HepG2 (cell line): ENCODE data around the gene OR8J1. TPM values are rescaled to one million over a fixed set of nuclear protein-coding genes. Genes with fewer than 3 reads are reported as not detected.

Source experiments
- AKNA ChIP-seq: sonication (generic); formaldehyde crosslinking; IDR thresholded peaks from 2 replicates; pipeline ENCODE4 v1.4.0; 2020; ENCODE audit warnings: missing genetic modification reagents, borderline replicate concordance
- GABPA ChIP-seq, 2 experiments: IDR thresholded peaks; 2 replicates each; pipeline ENCODE4 v1.6.1; 2011 to 2016; ENCODE audit warnings: low read depth in 2 of 2, low read length in 1 of 2, missing biosample characterization in 1 of 2, missing genetic modification characterization in 1 of 2
- PHF20 ChIP-seq: sonication (generic); formaldehyde crosslinking; IDR thresholded peaks from 2 replicates; pipeline ENCODE4 v1.5.0; 2020; ENCODE audit warnings: mild to moderate bottlenecking, missing genetic modification reagents
- polyA plus RNA-seq, 8 experiments: library from polyadenylated mRNA; depleted of rRNA in 3 of 8; stranded (reverse) in 7 of 8; unstranded in 1 of 8; fragments of >200 nt; fragmentation: Illumina TruSeq in 4 of 8; extraction: Trizol in 4 of 8; gene quantifications; 2 replicates each; pipeline versions ENCODE4 v1.2.1 to v1.2.3, GENCODE V29; 2011 to 2016; ENCODE audit warnings: low read depth in 4 of 8, missing spikeins in 1 of 8, mixed read lengths in 1 of 8; ENCODE audit not compliant: insufficient read depth in 1 of 8
- total RNA-seq, 5 experiments: library from RNA; depleted of rRNA; stranded (reverse); fragments of >200 nt; fragmentation: Illumina TruSeq; extraction: Trizol; gene quantifications; 2 replicates each; pipeline ENCODE4 v1.2.3, GENCODE V29; 2016; ENCODE audit warnings: low read depth in 1 of 5
- TF ChIP-seq, protein P1 (sequence below): sonication (generic); formaldehyde crosslinking; IDR thresholded peaks from 2 replicates; pipeline ENCODE4 v1.5.0; 2020; ENCODE audit warnings: mild to moderate bottlenecking, missing genetic modification reagents, borderline replicate concordance

OR8J1 gene
- total and polyA plus RNA-seq, 2 of the 13 experiments (the other 11 are each of a cell fraction or from before 2014, with no cell fraction given), result not detected

DNA sequence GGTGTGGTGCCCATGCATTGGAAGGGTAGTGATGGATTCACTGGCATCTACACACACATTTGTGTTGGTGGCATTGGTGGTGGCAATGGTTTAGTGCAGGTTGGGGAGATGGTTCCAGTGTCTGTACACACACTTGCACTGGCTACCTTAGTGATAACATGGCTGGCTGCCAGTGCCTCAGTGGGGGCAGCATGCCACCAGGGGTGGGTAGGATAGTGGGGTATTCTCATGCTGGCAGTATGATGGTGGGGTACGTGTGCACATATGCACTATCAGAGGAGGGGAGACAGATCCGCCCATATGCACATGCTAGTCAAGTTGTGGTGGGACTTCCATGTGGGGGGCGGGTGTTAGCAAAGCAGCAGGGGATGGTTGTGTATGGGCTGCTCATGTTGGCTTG lies 46.3 kb upstream of the OR8J1 start (continued):
- TF ChIP-seq, protein P1, sequence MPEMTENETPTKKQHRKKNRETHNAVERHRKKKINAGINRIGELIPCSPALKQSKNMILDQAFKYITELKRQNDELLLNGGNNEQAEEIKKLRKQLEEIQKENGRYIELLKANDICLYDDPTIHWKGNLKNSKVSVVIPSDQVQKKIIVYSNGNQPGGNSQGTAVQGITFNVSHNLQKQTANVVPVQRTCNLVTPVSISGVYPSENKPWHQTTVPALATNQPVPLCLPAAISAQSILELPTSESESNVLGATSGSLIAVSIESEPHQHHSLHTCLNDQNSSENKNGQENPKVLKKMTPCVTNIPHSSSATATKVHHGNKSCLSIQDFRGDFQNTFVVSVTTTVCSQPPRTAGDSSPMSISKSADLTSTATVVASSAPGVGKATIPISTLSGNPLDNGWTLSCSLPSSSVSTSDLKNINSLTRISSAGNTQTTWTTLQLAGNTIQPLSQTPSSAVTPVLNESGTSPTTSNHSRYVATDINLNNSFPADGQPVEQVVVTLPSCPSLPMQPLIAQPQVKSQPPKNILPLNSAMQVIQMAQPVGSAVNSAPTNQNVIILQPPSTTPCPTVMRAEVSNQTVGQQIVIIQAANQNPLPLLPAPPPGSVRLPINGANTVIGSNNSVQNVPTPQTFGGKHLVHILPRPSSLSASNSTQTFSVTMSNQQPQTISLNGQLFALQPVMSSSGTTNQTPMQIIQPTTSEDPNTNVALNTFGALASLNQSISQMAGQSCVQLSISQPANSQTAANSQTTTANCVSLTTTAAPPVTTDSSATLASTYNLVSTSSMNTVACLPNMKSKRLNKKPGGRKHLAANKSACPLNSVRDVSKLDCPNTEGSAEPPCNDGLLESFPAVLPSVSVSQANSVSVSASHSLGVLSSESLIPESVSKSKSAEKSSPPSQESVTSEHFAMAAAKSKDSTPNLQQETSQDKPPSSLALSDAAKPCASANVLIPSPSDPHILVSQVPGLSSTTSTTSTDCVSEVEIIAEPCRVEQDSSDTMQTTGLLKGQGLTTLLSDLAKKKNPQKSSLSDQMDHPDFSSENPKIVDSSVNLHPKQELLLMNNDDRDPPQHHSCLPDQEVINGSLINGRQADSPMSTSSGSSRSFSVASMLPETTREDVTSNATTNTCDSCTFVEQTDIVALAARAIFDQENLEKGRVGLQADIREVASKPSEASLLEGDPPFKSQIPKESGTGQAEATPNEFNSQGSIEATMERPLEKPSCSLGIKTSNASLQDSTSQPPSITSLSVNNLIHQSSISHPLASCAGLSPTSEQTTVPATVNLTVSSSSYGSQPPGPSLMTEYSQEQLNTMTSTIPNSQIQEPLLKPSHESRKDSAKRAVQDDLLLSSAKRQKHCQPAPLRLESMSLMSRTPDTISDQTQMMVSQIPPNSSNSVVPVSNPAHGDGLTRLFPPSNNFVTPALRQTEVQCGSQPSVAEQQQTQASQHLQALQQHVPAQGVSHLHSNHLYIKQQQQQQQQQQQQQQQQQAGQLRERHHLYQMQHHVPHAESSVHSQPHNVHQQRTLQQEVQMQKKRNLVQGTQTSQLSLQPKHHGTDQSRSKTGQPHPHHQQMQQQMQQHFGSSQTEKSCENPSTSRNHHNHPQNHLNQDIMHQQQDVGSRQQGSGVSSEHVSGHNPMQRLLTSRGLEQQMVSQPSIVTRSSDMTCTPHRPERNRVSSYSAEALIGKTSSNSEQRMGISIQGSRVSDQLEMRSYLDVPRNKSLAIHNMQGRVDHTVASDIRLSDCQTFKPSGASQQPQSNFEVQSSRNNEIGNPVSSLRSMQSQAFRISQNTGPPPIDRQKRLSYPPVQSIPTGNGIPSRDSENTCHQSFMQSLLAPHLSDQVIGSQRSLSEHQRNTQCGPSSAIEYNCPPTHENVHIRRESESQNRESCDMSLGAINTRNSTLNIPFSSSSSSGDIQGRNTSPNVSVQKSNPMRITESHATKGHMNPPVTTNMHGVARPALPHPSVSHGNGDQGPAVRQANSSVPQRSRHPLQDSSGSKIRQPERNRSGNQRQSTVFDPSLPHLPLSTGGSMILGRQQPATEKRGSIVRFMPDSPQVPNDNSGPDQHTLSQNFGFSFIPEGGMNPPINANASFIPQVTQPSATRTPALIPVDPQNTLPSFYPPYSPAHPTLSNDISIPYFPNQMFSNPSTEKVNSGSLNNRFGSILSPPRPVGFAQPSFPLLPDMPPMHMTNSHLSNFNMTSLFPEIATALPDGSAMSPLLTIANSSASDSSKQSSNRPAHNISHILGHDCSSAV (CRISPR knock-in tag), result no peak
- TF ChIP-seq PHF20 (CRISPR knock-in tag) (no peak), AKNA (no peak), GABPA (IDR thresholded peaks at IDR 0.05; ENCODE audit: low read depth, low read length) (no peak), GABPA (CRISPR knock-in tag; IDR thresholded peaks at IDR 0.05; ENCODE audit: low read depth) (no peak)
- TF ChIP-seq, all 625 proteins: peak for 0
